Measurements from ENCODE around the gene TBXA2R. TPM values are rescaled to one million over a fixed set of nuclear protein-coding genes. Genes with fewer than 3 reads are reported as not detected.
"Not testable (repeated sequence)": the region's sequence is repeated elsewhere in the genome, so short reads cannot be mapped to it uniquely, and the experiment has no call there.

Gene TBXA2R
- total and polyA plus RNA-seq, 8 donors, result 0.42 to 1.5 (median 0.73) TPM

GRCh38 chr19:3585301-3586126, 21.2 kb downstream of the TBXA2R start, which contains the start of gene GIPC3:
Gene GIPC3 (plus strand): TSS chr19:3585478. CDS start chr19:3585598, 120 bp downstream.
- Histone ChIP-seq H3K27ac (no peak within 1 kb of the TSS), H3K4me1 (no peaks in the 10 kb centered on the region), H3K27me3 (peaks cover 0 to 8% (median 0%) of the 10 kb centered on the region in 4 donors), H3K4me3 (peak within 1 kb of the TSS in 2 of 4 donors; percentile 1 to 27), H3K36me3 (no peaks in the 10 kb centered on the region), H3K9me3 (no peaks in the 10 kb centered on the region)
- DNase-seq (peak in 1 of 6 donors; percentile 34), FAIRE-seq (no peak), ATAC-seq (no peak)
- no peak for TF ChIP-seq CTCF (IDR thresholded peaks at IDR 0.05)
- WGBS, 2 donors, result 6 to 7% methylated on average over 63 to 84 of the region's 84 CpGs
- intact Hi-C loops (cut with DNase I), result no loop called here

- H3K4me3 ChIP-seq; H3K27me3 ChIP-seq; H3K9me3 ChIP-seq; DNase-seq; H3K4me1 ChIP-seq; intact Hi-C loops (cut with DNase I); FAIRE-seq; H3K36me3 ChIP-seq; H3K27ac ChIP-seq; ATAC-seq: not testable (repeated sequence)
- WGBS, 2 donors, result 65 to 82% methylated on average over 15 of the region's 15 CpGs
These were observed 22.5 kb downstream of the TBXA2R start for GRCh38 chr19:3584036-3584802.

GRCh38 chr19:3581792-3582191, 24.9 kb downstream of the TBXA2R start:
- intact Hi-C loops (cut with DNase I); H3K9me3 ChIP-seq; FAIRE-seq; H3K4me1 ChIP-seq; ATAC-seq; H3K27me3 ChIP-seq; H3K27ac ChIP-seq; DNase-seq; H3K36me3 ChIP-seq; H3K4me3 ChIP-seq: not testable (repeated sequence)
- WGBS, 2 donors, result 70 to 78% methylated on average over 4 of the region's 4 CpGs

- intact Hi-C loops (cut with DNase I), result no loop called here
- Histone ChIP-seq H3K27me3 (no peaks in the 10 kb centered on the region), H3K4me3 (no peak overlapping the region), H3K9me3 (no peaks in the 10 kb centered on the region), H3K27ac (no peak overlapping the region), H3K36me3 (no peaks in the 10 kb centered on the region), H3K4me1 (no peaks in the 10 kb centered on the region)
- ATAC-seq (peak in 2 of 4 donors; percentile 15 to 36), DNase-seq (no peak), FAIRE-seq (no peak)
- WGBS, 2 donors, result 56 to 64% methylated on average over 11 of the region's 11 CpGs
- no peak for TF ChIP-seq CTCF (IDR thresholded peaks at IDR 0.05)
These were observed 26.3 kb downstream of the TBXA2R start for GRCh38 chr19:3580156-3580934.

- no peak for FAIRE-seq
These were observed 28.3 kb downstream of the TBXA2R start for GRCh38 chr19:3578390-3578789.

More at GRCh38 chr19:3578390-3578789, 28.3 kb downstream of the TBXA2R start:
- Histone ChIP-seq H3K4me3 (no peak overlapping the region), H3K27me3 (no peaks in the 10 kb centered on the region), H3K4me1 (no peaks in the 10 kb centered on the region), H3K27ac (no peak overlapping the region), H3K36me3 (no peaks in the 10 kb centered on the region), H3K9me3 (no peaks in the 10 kb centered on the region)
- intact Hi-C loops (cut with DNase I), result no loop called here
- no peak for TF ChIP-seq CTCF (IDR thresholded peaks at IDR 0.05)
- 75 to 87% methylated on average over 11 to 17 of the region's 17 CpGs for WGBS, 2 donors
- ATAC-seq, result no peak
- DNase-seq, result no peak

Data from pancreas (tissue), 10 donors.